PC-3 (cell line): Measurements from ENCODE around the gene DNAJB6. TPM values are rescaled to one million over a fixed set of nuclear protein-coding genes. Genes with fewer than 3 reads are reported as not detected.

Experiments
- ATAC-seq: fragments of 200-7000 bp; cut with Tn5 transposase; 2 replicates; pipeline ENCODE4 v1.9.1; 2020; ENCODE audit warnings: mild to moderate bottlenecking, moderate library complexity
- BruUV-seq: library from RNA; stranded (reverse); fragments of 400-500 nt; replicated peaks from 2 replicates; lab custom pipeline; 2021; lab: Mats Ljungman, UMichigan
- CTCF ChIA-PET: fragments of 300-600 bp; sonication (Branson Sonifier 250); formaldehyde crosslinking; loops from one replicate; lab custom pipeline; 2022; ENCODE audit warnings: antibody characterized with exemption; lab: Charles Lee
- POLR2A ChIA-PET: fragments of 300-600 bp; sonication (Branson Sonifier 250); formaldehyde crosslinking; loops from one replicate; lab custom pipeline; 2022; ENCODE audit warnings: antibody characterized with exemption; ENCODE audit not compliant: unreplicated experiment; lab: Charles Lee
- DNase-seq: peaks from one replicate; pipeline ENCODE4 v3.0.0-alpha.2; 2015
- H2AFZ ChIP-seq: fragments of 300-600 bp; sonication (generic); 2 replicates; pipeline ENCODE4 v1.6.0; 2016; ENCODE audit warnings: antibody characterized with exemption, low read length
- H3F3A ChIP-seq: fragments of 300-600 bp; sonication (generic); one replicate; pipeline ENCODE4 v1.6.0; 2017; ENCODE audit warnings: antibody characterized with exemption, low read length, control low read depth, mild to moderate bottlenecking; ENCODE audit not compliant: unreplicated experiment
- H3K27ac ChIP-seq: fragments of 300-600 bp; sonication (generic); 2 replicates; pipeline ENCODE4 v1.5.1; 2016; ENCODE audit warnings: mild to moderate bottlenecking, low read length
- H3K27me3 ChIP-seq: fragments of 300-600 bp; sonication (generic); 2 replicates; pipeline ENCODE4 v1.6.1; 2016; ENCODE audit warnings: low read length, mixed read lengths
- H3K36me3 ChIP-seq: fragments of 300-600 bp; sonication (generic); 2 replicates; pipeline ENCODE4 v1.6.1; 2016; ENCODE audit warnings: low read depth, mixed run types, low read length, mixed read lengths
- H3K4me1 ChIP-seq: fragments of 300-600 bp; sonication (generic); 2 replicates; pipeline ENCODE4 v1.5.1; 2016; ENCODE audit warnings: low read length; ENCODE audit not compliant: insufficient read depth
- H3K4me2 ChIP-seq: fragments of 300-600 bp; sonication (generic); 2 replicates; pipeline ENCODE4 v1.6.0; 2016; ENCODE audit warnings: low read length
- H3K4me3 ChIP-seq: fragments of 300-600 bp; sonication (generic); 2 replicates; pipeline ENCODE4 v1.5.1; 2016; ENCODE audit warnings: mild to moderate bottlenecking, low read length, mixed read lengths
- H3K79me2 ChIP-seq: fragments of 300-600 bp; sonication (generic); 2 replicates; pipeline ENCODE4 v1.6.1; 2017; ENCODE audit warnings: low read length, mixed read lengths
- H3K9ac ChIP-seq: fragments of 300-600 bp; sonication (generic); 2 replicates; pipeline ENCODE4 v1.6.0; 2016; ENCODE audit warnings: mild to moderate bottlenecking, low read length
- H3K9me2 ChIP-seq: fragments of 300-600 bp; sonication (generic); replicated peaks from 2 replicates; pipeline ENCODE4 v1.6.1; 2016; ENCODE audit warnings: mixed run types, low read length, mixed read lengths
- H3K9me3 ChIP-seq: fragments of 300-600 bp; sonication (generic); 2 replicates; pipeline ENCODE4 v1.6.1; 2016; ENCODE audit warnings: low read length, mixed read lengths
- H4K20me1 ChIP-seq: fragments of 300-600 bp; sonication (generic); 2 replicates; pipeline ENCODE4 v1.6.1; 2016; ENCODE audit warnings: low read length, mixed read lengths
- EZH2 ChIP-seq: fragments of 300-600 bp; sonication (generic); IDR thresholded peaks from one replicate; pipeline ENCODE4 v1.6.1; 2017; ENCODE audit warnings: antibody characterized with exemption, mild to moderate bottlenecking, low read length; ENCODE audit not compliant: unreplicated experiment
- EZH2phosphoT487 ChIP-seq: fragments of 300-600 bp; sonication (generic); IDR thresholded peaks from 2 replicates; pipeline ENCODE4 v1.6.1; 2018; ENCODE audit warnings: mild to moderate bottlenecking, antibody characterized with exemption, low read length, borderline replicate concordance
- intact Hi-C: fragments of 100-400 bp; cut with micrococcal nuclease; formaldehyde crosslinking; loops from 2 replicates; pipeline ENCODE4 v1.9.0; 2023
- total RNA-seq: library from RNA; depleted of rRNA; stranded (reverse); fragments of >200 nt; gene quantifications from 2 replicates; pipeline ENCODE4 v1.2.3, GENCODE V29; 2014
- TF ChIP-seq, protein P1 (sequence below): fragments of 300-600 bp; sonication (generic); conservative IDR thresholded peaks from 2 replicates; pipeline ENCODE4 v1.5.1; 2017; ENCODE audit warnings: antibody characterized with exemption, low read depth, mild to moderate bottlenecking, low read length

The DNAJB6 gene
- total RNA-seq, 1 experiment from 2014 or later, result 151 TPM

DNA sequence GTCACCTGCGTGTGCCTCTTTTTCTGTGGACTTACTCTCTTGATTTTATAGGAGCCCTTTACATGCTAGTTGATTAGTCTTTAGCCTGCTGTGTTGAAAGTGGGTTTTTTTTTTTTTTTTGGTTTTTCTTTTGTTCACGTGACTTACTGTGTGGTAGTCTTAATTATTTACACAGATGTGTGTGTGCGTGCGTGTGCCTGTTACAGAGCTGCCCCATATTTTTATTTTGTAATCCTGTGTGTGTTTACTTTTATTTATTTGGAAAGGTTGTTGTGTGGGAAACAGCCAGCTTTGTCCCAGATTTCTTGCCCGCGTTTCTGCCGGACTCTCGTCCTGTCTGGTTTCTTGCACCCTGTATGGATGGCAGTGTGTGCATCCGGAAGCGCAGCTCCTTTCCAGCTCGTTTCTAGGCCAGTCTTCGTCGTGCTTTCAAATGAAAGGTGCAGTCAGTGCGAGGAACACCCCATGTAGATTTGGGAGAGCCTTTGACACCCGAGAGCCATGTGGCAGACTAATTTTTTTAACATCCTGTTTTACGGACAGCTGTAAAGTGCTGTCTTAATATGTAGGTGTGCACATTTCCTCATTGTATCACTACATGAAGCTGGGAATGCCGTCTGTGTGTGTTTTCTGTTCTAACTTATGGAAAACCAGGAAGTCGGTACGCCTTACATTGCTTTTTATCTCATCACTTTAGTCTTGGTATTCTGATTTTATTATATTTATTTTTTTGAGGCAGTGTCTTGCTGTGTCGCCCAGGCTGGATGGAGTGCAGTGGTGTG, 55.6 kb downstream of the DNAJB6 start:
- intact Hi-C loops, result no loop called here
- TF ChIP-seq EZH2 (no peak), EZH2phosphoT487 (no peak)
- TF ChIP-seq, protein P1, sequence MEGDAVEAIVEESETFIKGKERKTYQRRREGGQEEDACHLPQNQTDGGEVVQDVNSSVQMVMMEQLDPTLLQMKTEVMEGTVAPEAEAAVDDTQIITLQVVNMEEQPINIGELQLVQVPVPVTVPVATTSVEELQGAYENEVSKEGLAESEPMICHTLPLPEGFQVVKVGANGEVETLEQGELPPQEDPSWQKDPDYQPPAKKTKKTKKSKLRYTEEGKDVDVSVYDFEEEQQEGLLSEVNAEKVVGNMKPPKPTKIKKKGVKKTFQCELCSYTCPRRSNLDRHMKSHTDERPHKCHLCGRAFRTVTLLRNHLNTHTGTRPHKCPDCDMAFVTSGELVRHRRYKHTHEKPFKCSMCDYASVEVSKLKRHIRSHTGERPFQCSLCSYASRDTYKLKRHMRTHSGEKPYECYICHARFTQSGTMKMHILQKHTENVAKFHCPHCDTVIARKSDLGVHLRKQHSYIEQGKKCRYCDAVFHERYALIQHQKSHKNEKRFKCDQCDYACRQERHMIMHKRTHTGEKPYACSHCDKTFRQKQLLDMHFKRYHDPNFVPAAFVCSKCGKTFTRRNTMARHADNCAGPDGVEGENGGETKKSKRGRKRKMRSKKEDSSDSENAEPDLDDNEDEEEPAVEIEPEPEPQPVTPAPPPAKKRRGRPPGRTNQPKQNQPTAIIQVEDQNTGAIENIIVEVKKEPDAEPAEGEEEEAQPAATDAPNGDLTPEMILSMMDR, result no peak
- Histone ChIP-seq H3F3A (no peaks in the 10 kb centered on the region), H3K9me2 (no peaks in the 10 kb centered on the region), H3K4me2 (no peak overlapping the region), H3K9ac (no peak overlapping the region), H3K79me2 (peaks cover 67% of the 10 kb centered on the region), H3K36me3 (peaks cover 44% of the 10 kb centered on the region), H3K9me3 (no peaks in the 10 kb centered on the region), H3K27ac (no peak overlapping the region), H4K20me1 (peaks cover 8% of the 10 kb centered on the region; the same call in 1 of the 2 replicates), H3K4me1 (peaks cover 12% of the 10 kb centered on the region; the same call in 1 of the 2 replicates), H3K4me3 (no peak overlapping the region), H3K27me3 (no peaks in the 10 kb centered on the region), H2AFZ (no peak overlapping the region)
- DNase-seq (no peak), ATAC-seq (no peak)
- ChIA-PET POLR2A (no interaction called here), CTCF (no interaction called here)
- no TSS peak for BruUV-seq

DNA sequence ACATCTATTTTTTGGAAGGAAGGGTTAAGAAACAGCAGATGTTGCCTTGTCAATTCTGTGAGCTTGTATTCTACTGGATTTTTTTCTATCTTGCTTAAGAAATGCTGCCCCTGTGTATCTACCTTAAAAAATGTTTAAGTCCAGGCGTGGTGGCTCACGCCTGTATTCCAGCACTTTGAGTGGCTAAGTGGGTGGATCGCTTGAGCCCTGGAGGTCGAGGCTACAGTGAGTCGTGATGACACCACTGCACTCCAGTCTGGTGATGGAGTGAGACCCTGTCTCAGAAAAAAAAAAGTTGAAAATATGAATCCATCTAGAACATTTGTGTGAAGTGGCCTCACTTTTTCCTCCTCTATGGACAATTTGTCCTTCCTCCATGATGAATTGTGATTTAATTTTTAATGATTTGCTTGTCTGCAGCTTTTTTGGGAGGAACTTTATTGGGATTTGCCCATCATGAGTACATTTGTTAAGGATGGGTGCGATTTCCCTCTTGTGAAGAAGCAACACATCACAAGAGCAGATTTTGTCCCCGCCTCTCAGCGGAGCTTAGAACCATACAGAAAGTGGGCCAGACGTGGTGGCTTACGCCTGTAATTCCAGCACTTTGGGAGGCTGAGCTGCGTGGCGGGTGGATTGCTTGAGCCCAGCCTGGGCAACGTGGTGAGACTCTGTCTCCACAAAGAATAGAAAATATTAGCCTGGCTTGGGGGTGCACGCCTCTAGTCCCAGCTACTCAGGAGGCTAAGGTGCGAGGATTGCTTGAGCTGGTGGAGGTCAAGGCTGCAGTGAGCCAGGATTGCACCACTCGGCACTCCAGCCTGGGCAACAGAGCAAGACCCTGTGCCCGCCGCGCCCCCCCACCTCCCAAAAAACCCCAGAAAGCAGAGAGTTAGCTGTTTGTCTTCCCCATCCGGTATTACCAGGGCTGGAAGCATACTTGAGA, 57.7 kb downstream of the DNAJB6 start:
- Histone ChIP-seq H3K36me3 (peaks cover 28% of the 10 kb centered on the region), H3K79me2 (peaks cover 55% of the 10 kb centered on the region), H3K9me3 (no peaks in the 10 kb centered on the region), H3K9me2 (no peaks in the 10 kb centered on the region), H2AFZ (no peak overlapping the region), H3K4me3 (no peak overlapping the region), H4K20me1 (peaks cover 8% of the 10 kb centered on the region; the same call in 1 of the 2 replicates), H3K27ac (no peak overlapping the region), H3F3A (no peaks in the 10 kb centered on the region), H3K9ac (no peak overlapping the region), H3K27me3 (no peaks in the 10 kb centered on the region), H3K4me1 (peaks cover 16% of the 10 kb centered on the region; the same call in 1 of the 2 replicates), H3K4me2 (no peak overlapping the region)
- CTCF ChIA-PET, result no interaction called here
- TF ChIP-seq EZH2phosphoT487 (no peak), EZH2 (no peak)
- TF ChIP-seq, protein P1, result no peak
- intact Hi-C loops, result no loop called here
- peak; percentile 20; the same call in 1 of the 2 replicates for ATAC-seq
- DNase-seq, result no peak
- BruUV-seq, result no TSS peak
- POLR2A ChIA-PET, result no interaction called here
